H1 (cell line): ENCODE data around the gene SUV39H2. TPM values are rescaled to one million over a fixed set of nuclear protein-coding genes. Genes with fewer than 3 reads are reported as not detected.

Source experiments
- CTCF ChIA-PET: fragments of 300-600 bp; sonication (Branson Sonifier 250); formaldehyde crosslinking; loops from one replicate; lab custom pipeline; 2021; ENCODE audit not compliant: partially characterized antibody; lab: Charles Lee
- POLR2A ChIA-PET: fragments of 300-600 bp; sonication (Branson Sonifier 250); formaldehyde crosslinking; loops from one replicate; lab custom pipeline; 2021; ENCODE audit warnings: inconsistent platforms; ENCODE audit not compliant: partially characterized antibody; lab: Charles Lee
- DNase-seq, 2 experiments: peaks; one replicate each; pipeline versions ENCODE4 v3.0.0 to v3.0.0-alpha.2; 2010 to 2022; ENCODE audit warnings: low spot score in 2 of 2, low read depth in 1 of 2, mixed read lengths in 1 of 2
- FAIRE-seq: peaks from 2 replicates; lab custom pipeline; 2011; peaks lifted over from hg19 to GRCh38; lab: Jason Lieb, UNC
- H2AFZ ChIP-seq: 2 replicates; pipeline ENCODE4 v1.8.1; 2012; ENCODE audit warnings: low read length, inconsistent platforms
- H2AK5ac ChIP-seq: 2 replicates; pipeline ENCODE4 v1.6.1; 2013; ENCODE audit warnings: low read depth, low read length
- H2BK120ac ChIP-seq: replicated peaks from 2 replicates; pipeline ENCODE3; 2013; ENCODE audit warnings: low read depth, low read length, inconsistent platforms
- H2BK12ac ChIP-seq: 2 replicates; pipeline ENCODE4 v1.6.1; 2013; ENCODE audit warnings: low read depth, low read length
- H2BK15ac ChIP-seq: 2 replicates; pipeline ENCODE4 v1.6.1; 2013; ENCODE audit warnings: low read length
- H2BK20ac ChIP-seq: 2 replicates; pipeline ENCODE4 v1.6.1; 2013; ENCODE audit warnings: low read length
- H2BK5ac ChIP-seq: 2 replicates; pipeline ENCODE4 v1.6.1; 2013; ENCODE audit warnings: low read depth, low read length
- H3K14ac ChIP-seq: 2 replicates; pipeline ENCODE4 v1.6.1; 2013; ENCODE audit warnings: inconsistent platforms; ENCODE audit not compliant: insufficient read length
- H3K18ac ChIP-seq: 2 replicates; pipeline ENCODE4 v1.6.1; 2013; ENCODE audit warnings: low read length; ENCODE audit errors: extremely low read depth
- H3K23ac ChIP-seq: 2 replicates; pipeline ENCODE4 v1.6.1; 2013; ENCODE audit warnings: inconsistent platforms; ENCODE audit not compliant: insufficient read length
- H3K23me2 ChIP-seq: 2 replicates; pipeline ENCODE4 v1.6.1; 2013; ENCODE audit warnings: low read depth, low read length
- H3K27ac ChIP-seq: 2 replicates; pipeline ENCODE4 v1.6.1; 2011; ENCODE audit warnings: low read depth, low read length, inconsistent platforms
- H3K27me3 ChIP-seq, 4 experiments: replicated peaks in 1 of 4; 1 replicate in 1 of 4; 2 replicates in 3 of 4; pipeline versions ENCODE4 v1.6.1 to v1.8.1; 2011 to 2013; ENCODE audit warnings: low read length in 3 of 4, mild to moderate bottlenecking in 3 of 4, inconsistent platforms in 2 of 4, mixed read lengths in 2 of 4, moderate library complexity in 1 of 4; ENCODE audit not compliant: control insufficient read depth in 3 of 4, insufficient read depth in 3 of 4; ENCODE audit errors: extremely low read depth in 1 of 4
- H3K36me3 ChIP-seq, 4 experiments: 2 replicates each; pipeline versions ENCODE4 v1.6.1 to v1.8.1; 2011 to 2013; ENCODE audit warnings: mild to moderate bottlenecking in 4 of 4, low read length in 3 of 4, moderate library complexity in 2 of 4, control low read depth in 1 of 4, inconsistent platforms in 1 of 4; ENCODE audit not compliant: insufficient read depth in 4 of 4, control insufficient read depth in 2 of 4
- H3K4ac ChIP-seq: replicated peaks from 2 replicates; pipeline ENCODE3; 2013; ENCODE audit warnings: low read length, low read depth, mixed read lengths, inconsistent platforms; ENCODE audit not compliant: insufficient read length
- H3K4me1 ChIP-seq, 4 experiments: replicated peaks in 1 of 4; 1 replicate in 1 of 4; 2 replicates in 3 of 4; pipeline versions ENCODE4 v1.6.1 to v1.8.1; 2011 to 2013; ENCODE audit warnings: low read length in 3 of 4, inconsistent platforms in 2 of 4, mixed read lengths in 1 of 4; ENCODE audit not compliant: insufficient read depth in 4 of 4, control insufficient read depth in 3 of 4
- H3K4me2 ChIP-seq, 2 experiments: 2 replicates each; pipeline versions ENCODE4 v1.6.1 to v1.8.1; 2011 to 2013; ENCODE audit warnings: low read depth in 2 of 2, low read length in 2 of 2, control low read depth in 1 of 2, inconsistent platforms in 1 of 2, mild to moderate bottlenecking in 1 of 2; ENCODE audit not compliant: insufficient read depth in 1 of 2
- H3K4me3 ChIP-seq, 4 experiments: fragments of 200-600, 300-600 bp in 1 of 4; sonication (generic), shearing (Covaris generic), sonication (Bioruptor Twin) in 1 of 4; 2 replicates each; pipeline versions ENCODE4 v1.5.1 to v1.8.1; 2011 to 2016; ENCODE audit warnings: low read length in 4 of 4, low read depth in 3 of 4, control low read depth in 2 of 4, inconsistent platforms in 2 of 4, mild to moderate bottlenecking in 2 of 4, mixed read lengths in 1 of 4, moderate library complexity in 1 of 4; ENCODE audit not compliant: insufficient read depth in 2 of 4; ENCODE audit errors: extremely low read depth in 1 of 4
- H3K56ac ChIP-seq: replicated peaks from 2 replicates; pipeline ENCODE3; 2013; ENCODE audit warnings: low read depth, mild to moderate bottlenecking, mixed read lengths, low read length, inconsistent platforms; ENCODE audit not compliant: insufficient read length
- H3K79me1 ChIP-seq: 2 replicates; pipeline ENCODE4 v1.6.1; 2013; ENCODE audit warnings: low read depth, low read length, control low read depth
- H3K79me2 ChIP-seq, 2 experiments: 2 replicates each; pipeline versions ENCODE4 v1.6.1 to v1.8.1; 2012 to 2013; ENCODE audit warnings: low read length in 2 of 2, mild to moderate bottlenecking in 2 of 2, inconsistent platforms in 1 of 2; ENCODE audit not compliant: insufficient read depth in 2 of 2, control insufficient read depth in 1 of 2
- H3K9ac ChIP-seq, 4 experiments: replicated peaks in 1 of 4; 1 replicate in 1 of 4; 2 replicates in 3 of 4; pipeline versions ENCODE4 v1.6.1 to v1.8.1; 2011 to 2013; ENCODE audit warnings: low read depth in 3 of 4, low read length in 3 of 4, control low read depth in 2 of 4, mild to moderate bottlenecking in 2 of 4, moderate library complexity in 2 of 4, inconsistent platforms in 1 of 4; ENCODE audit errors: extremely low read depth in 1 of 4
- H3K9me3 ChIP-seq, 2 experiments: 2 replicates each; pipeline versions ENCODE4 v1.6.1 to v1.8.1; 2012 to 2013; ENCODE audit warnings: mild to moderate bottlenecking in 2 of 2, moderate library complexity in 2 of 2, control low read depth in 1 of 2, inconsistent platforms in 1 of 2, low read depth in 1 of 2, low read length in 1 of 2, mixed read lengths in 1 of 2; ENCODE audit not compliant: insufficient read depth in 2 of 2
- H4K20me1 ChIP-seq, 2 experiments: replicated peaks in 1 of 2; 2 replicates each; pipeline versions ENCODE3 to v1.8.1; 2011 to 2013; ENCODE audit warnings: inconsistent platforms in 2 of 2, low read length in 2 of 2, mild to moderate bottlenecking in 1 of 2; ENCODE audit not compliant: insufficient read depth in 2 of 2, control insufficient read depth in 1 of 2
- H4K5ac ChIP-seq: 2 replicates; pipeline ENCODE4 v1.6.1; 2013; ENCODE audit warnings: low read length, low read depth, mixed read lengths, inconsistent platforms; ENCODE audit not compliant: insufficient read length
- H4K8ac ChIP-seq: 2 replicates; pipeline ENCODE4 v1.8.0; 2013; ENCODE audit warnings: mild to moderate bottlenecking, moderate library complexity, low read length, inconsistent platforms; ENCODE audit not compliant: insufficient read depth; ENCODE audit errors: extremely low read depth
- H4K91ac ChIP-seq: replicated peaks from 2 replicates; pipeline ENCODE3; 2013; ENCODE audit warnings: low read length, mixed read lengths, inconsistent platforms; ENCODE audit not compliant: insufficient read length
- ATF2 ChIP-seq: IDR thresholded peaks from 2 replicates; pipeline ENCODE4 v1.6.1; 2012; ENCODE audit warnings: low read length, inconsistent platforms
- ATF3 ChIP-seq: IDR thresholded peaks from 2 replicates; pipeline ENCODE4 v1.6.1; 2011; ENCODE audit warnings: low read depth, mild to moderate bottlenecking, low read length; ENCODE audit not compliant: insufficient read depth
- BCL11A ChIP-seq, 2 experiments: IDR thresholded peaks; one replicate each; pipeline ENCODE4 v1.6.1; 2011; ENCODE audit warnings: low read depth in 2 of 2, low read length in 2 of 2, mild to moderate bottlenecking in 2 of 2
- BRCA1 ChIP-seq: IDR thresholded peaks from 2 replicates; pipeline ENCODE4 v1.6.1; 2012; ENCODE audit warnings: low read depth, low read length, improper control_type of control experiment
- CEBPB ChIP-seq: IDR thresholded peaks from 2 replicates; pipeline ENCODE4 v1.6.1; 2012; ENCODE audit warnings: low read depth, low read length
- CTBP2 ChIP-seq: IDR thresholded peaks from 2 replicates; pipeline ENCODE4 v1.7.0; 2011; ENCODE audit warnings: borderline replicate concordance, mild to moderate bottlenecking, moderate library complexity, mixed read lengths, low read length; ENCODE audit not compliant: insufficient read depth, insufficient read length
- GTF2F1 ChIP-seq: IDR thresholded peaks from 2 replicates; pipeline ENCODE4 v1.6.1; 2012; ENCODE audit warnings: low read depth, low read length, improper control_type of control experiment, borderline replicate concordance
- NRF1 ChIP-seq: IDR thresholded peaks from 2 replicates; pipeline ENCODE4 v1.6.1; 2011; ENCODE audit warnings: mild to moderate bottlenecking, low read depth, low read length, improper control_type of control experiment
- POU5F1 ChIP-seq: IDR thresholded peaks from 2 replicates; pipeline ENCODE4 v1.6.1; 2011; ENCODE audit warnings: low read depth, mild to moderate bottlenecking, low read length, moderate library complexity
- SIRT6 ChIP-seq: IDR thresholded peaks from one replicate; pipeline ENCODE4 v1.7.1; 2012; ENCODE audit warnings: low read length, inconsistent platforms
- SP4 ChIP-seq: IDR thresholded peaks from 2 replicates; pipeline ENCODE4 v1.6.1; 2012; ENCODE audit warnings: low read length, inconsistent platforms
- TAF7 ChIP-seq: optimal IDR thresholded peaks from 2 replicates; pipeline ENCODE3; 2011; ENCODE audit warnings: low read depth, mild to moderate bottlenecking, inconsistent platforms, low read length, moderate library complexity, borderline replicate concordance
- TEAD4 ChIP-seq: IDR thresholded peaks from 2 replicates; pipeline ENCODE4 v1.6.1; 2012; ENCODE audit warnings: low read depth, low read length, inconsistent platforms, mixed read lengths
- WGBS, 2 experiments: shearing (Covaris generic) in 1 of 2; methylation state at CpG; one replicate each; pipeline versions ENCODE4 v1.1.6 to v1.1.7; 2013 to 2015; ENCODE audit warnings: low lambda C conversion rate in 2 of 2, mixed read lengths in 2 of 2, inconsistent platforms in 1 of 2, low coverage in 1 of 2, missing lambda C conversion rate in 1 of 2; ENCODE audit not compliant: insufficient replicate concordance in 2 of 2, insufficient coverage in 1 of 2, insufficient read length in 1 of 2; ENCODE audit errors: extremely low coverage in 1 of 2, missing lambda C conversion rate in 1 of 2; 5-methylcytosine and 5-hydroxymethylcytosine counted together
- polyA plus RNA-seq, 7 experiments: library from polyadenylated mRNA; depleted of rRNA in 3 of 7; stranded (reverse) in 5 of 7; unstranded in 2 of 7; fragments of >200 nt in 5 of 7; fragments of 200-250 nt in 2 of 7; gene quantifications; 1 replicate in 5 of 7; 2 replicates in 1 of 7; 4 replicates in 1 of 7; pipeline versions ENCODE4 v1.2.1 to v1.2.3, GENCODE V29; 2011 to 2013; ENCODE audit warnings: missing spikeins in 2 of 7, mixed read lengths in 2 of 7
- total RNA-seq: library from RNA; stranded (reverse); fragmentation: NEBNext Ultra II Directional; extraction: Animal tissue kit (Norgen Biotek cat#: 25700); gene quantifications from 2 replicates; pipeline ENCODE4 v1.2.1, GENCODE V29; 2021

Gene SUV39H2
- total and polyA plus RNA-seq, 2 of the 8 experiments (the other 6 are each of a cell fraction or from before 2014, with no cell fraction given): 19.4 to 62.3 TPM

- Histone ChIP-seq H2BK15ac (no peak overlapping the region), H3K14ac (no peak overlapping the region), H3K36me3 (peaks cover 0 to 31% (median 6%) of the 10 kb centered on the region in 4 experiments; a peak in 5 of 8 replicates), H3K4me3 (no peak overlapping the region), H4K8ac (no peak overlapping the region), H3K23me2 (no peaks in the 10 kb centered on the region), H2BK12ac (no peak overlapping the region), H2BK20ac (no peak overlapping the region), H3K9ac (no peak overlapping the region), H3K27me3 (no peaks in the 10 kb centered on the region), H3K23ac (no peak overlapping the region), H3K9me3 (no peaks in the 10 kb centered on the region), H2BK120ac (no peak overlapping the region), H3K27ac (no peak overlapping the region), H2BK5ac (no peak overlapping the region), H2AK5ac (no peak overlapping the region), H3K79me1 (no peaks in the 10 kb centered on the region), H4K20me1 (peaks cover 0 to 3% of the 10 kb centered on the region in 2 experiments), H3K4me2 (no peak overlapping the region), H2AFZ (no peak overlapping the region), H4K5ac (no peak overlapping the region), H3K18ac (no peak overlapping the region), H4K91ac (no peak overlapping the region), H3K4me1 (no peaks in the 10 kb centered on the region), H3K56ac (no peak overlapping the region), H3K79me2 (no peaks in the 10 kb centered on the region), H3K4ac (no peak overlapping the region)
- FAIRE-seq (no peak), DNase-seq (no peak)
- 79% methylated on average over 5 of the region's 5 CpGs; no CpG with 5 or more reads in 1 of the 2 experiments for WGBS, 2 experiments
- CTCF ChIA-PET: interaction anchor here (1.0 to 1.3 kb wide), 5 partner anchors 10 to 311 kb away, joined by 3 to 4 read pairs (median 3); no protein-coding TSS in a partner anchor
- POLR2A ChIA-PET: interaction anchor here (1.3 kb wide), 1 partner anchor 240 kb away, joined by 3 read pairs; no protein-coding TSS in a partner anchor
- TF ChIP-seq SIRT6: no peak
- TF ChIP-seq GTF2F1: no peak
- TF ChIP-seq BRCA1: no peak
- TF ChIP-seq ATF3: no peak
- TF ChIP-seq ATF2: no peak
- no peak for TF ChIP-seq BCL11A (IDR thresholded peaks at IDR 0.05; ENCODE audit: low read depth in 2 of 2, low read length in 2 of 2)
- TF ChIP-seq CTBP2: no peak
- TF ChIP-seq TAF7: no peak
- TF ChIP-seq TEAD4: no peak
- TF ChIP-seq SP4: no peak
- no peak for TF ChIP-seq NRF1
- no peak for TF ChIP-seq POU5F1
- TF ChIP-seq CEBPB: no peak
Observed at GRCh38 chr10:14859043-14859442, 19.6 kb upstream of the SUV39H2 start.
